ENCODE data around the gene SMC3.

SMC3 gene

GRCh38 chr10:110539091-110539490 is 28.4 kb upstream of the SMC3 start:
- no peak overlapping the region for H3K27ac ChIP-seq
- H3K27me3 ChIP-seq, result peaks cover 43% of the 10 kb centered on the region
- no peak for TF ChIP-seq CTCF (IDR thresholded peaks at IDR 0.05)
- no peaks in the 10 kb centered on the region for H3K36me3 ChIP-seq
- no peaks in the 10 kb centered on the region for H3K4me1 ChIP-seq (ENCODE audit: control insufficient read depth in 1 of 2, insufficient read depth in 1 of 2, low read depth in 1 of 2, low read length in 1 of 2)
- H3K4me3 ChIP-seq (ENCODE audit: low read depth in 1 of 2, low read length in 1 of 2), result no peak overlapping the region
- H3K9me3 ChIP-seq, result no peaks in the 10 kb centered on the region

- H3K9me3 ChIP-seq, result no peaks in the 10 kb centered on the region
- H3K27me3 ChIP-seq, result peaks cover 33% of the 10 kb centered on the region
- no peak for TF ChIP-seq CTCF (IDR thresholded peaks at IDR 0.05)
- H3K36me3 ChIP-seq, result no peaks in the 10 kb centered on the region
- H3K4me3 ChIP-seq (ENCODE audit: low read depth in 1 of 2, low read length in 1 of 2), result no peak overlapping the region
- H3K4me1 ChIP-seq (ENCODE audit: control insufficient read depth in 1 of 2, insufficient read depth in 1 of 2, low read depth in 1 of 2, low read length in 1 of 2), result no peaks in the 10 kb centered on the region
- no peak overlapping the region for H3K27ac ChIP-seq
Measured at GRCh38 chr10:110540031-110540430, 27.5 kb upstream of the SMC3 start.

GRCh38 chr10:110544958-110545537 is 22.4 kb upstream of the SMC3 start:
- no peak for TF ChIP-seq CTCF (IDR thresholded peaks at IDR 0.05)
- no peak overlapping the region for H3K27ac ChIP-seq
- H3K27me3 ChIP-seq, result peaks cover 15% of the 10 kb centered on the region
- H3K4me3 ChIP-seq (ENCODE audit: low read depth in 1 of 2, low read length in 1 of 2), result no peak overlapping the region
- no peaks in the 10 kb centered on the region for H3K36me3 ChIP-seq
- H3K4me1 ChIP-seq (ENCODE audit: control insufficient read depth in 1 of 2, insufficient read depth in 1 of 2, low read depth in 1 of 2, low read length in 1 of 2), result no peaks in the 10 kb centered on the region
- H3K9me3 ChIP-seq, result no peaks in the 10 kb centered on the region

- H3K9me3 ChIP-seq, result no peaks in the 10 kb centered on the region
- no peak overlapping the region for H3K4me3 ChIP-seq (ENCODE audit: low read depth in 1 of 2, low read length in 1 of 2)
- peaks cover 18% of the 10 kb centered on the region for H3K27me3 ChIP-seq
- no peaks in the 10 kb centered on the region for H3K4me1 ChIP-seq (ENCODE audit: control insufficient read depth in 1 of 2, insufficient read depth in 1 of 2, low read depth in 1 of 2, low read length in 1 of 2)
- H3K36me3 ChIP-seq, result no peaks in the 10 kb centered on the region
- no peak for TF ChIP-seq CTCF (IDR thresholded peaks at IDR 0.05)
- H3K27ac ChIP-seq, result no peak overlapping the region
Measured at GRCh38 chr10:110546077-110546476, 21.4 kb upstream of the SMC3 start.

GRCh38 chr10:110546499-110547110 is 20.9 kb upstream of the SMC3 start:
- Histone ChIP-seq H3K4me1 (ENCODE audit: control insufficient read depth in 1 of 2, insufficient read depth in 1 of 2, low read depth in 1 of 2, low read length in 1 of 2) (no peaks in the 10 kb centered on the region), H3K9me3 (no peaks in the 10 kb centered on the region), H3K27me3 (peaks cover 24% of the 10 kb centered on the region), H3K36me3 (no peaks in the 10 kb centered on the region), H3K4me3 (ENCODE audit: low read depth in 1 of 2, low read length in 1 of 2) (no peak overlapping the region), H3K27ac (no peak overlapping the region)
- TF ChIP-seq CTCF (IDR thresholded peaks at IDR 0.05), result no peak
